Gastrocnemius medialis (tissue), 4 donors: ENCODE measurements around the gene POU2F2. TPM values are rescaled to one million over a fixed set of nuclear protein-coding genes. Genes with fewer than 3 reads are reported as not detected.
A peak's percentile ranks its signal among the peaks of the same experiment; 100 is the strongest.

Experiments
- ATAC-seq, 2 donors: fragments of 150-250 bp; one replicate each; pipeline ENCODE4 v1.9.1; 2016
- DNase-seq, 2 donors: peaks; one replicate each; pipeline ENCODE4 v3.0.0-alpha.2; 2019
- H3K27ac ChIP-seq, 4 donors: fragments of 200-600 bp; sonication (generic); 1 replicate in 1 of 4; 2 replicates in 3 of 4; pipeline ENCODE4 v1.5.1; 2016 to 2018; ENCODE audit warnings: mild to moderate bottlenecking in 2 of 4, moderate library complexity in 1 of 4
- H3K27me3 ChIP-seq, 3 donors: fragments of 200-600 bp; sonication (generic) in 2 of 3; 1 replicate in 1 of 3; 2 replicates in 2 of 3; pipeline versions ENCODE4 v1.5.1 to v1.6.0; 2016 to 2019; ENCODE audit warnings: mild to moderate bottlenecking in 1 of 3, moderate library complexity in 1 of 3
- H3K36me3 ChIP-seq, 2 donors: fragments of 200-600 bp; sonication (generic) in 1 of 2; one replicate each; pipeline ENCODE4 v1.5.1; 2017 to 2018
- H3K4me1 ChIP-seq, 2 donors: fragments of 200-600 bp; sonication (generic) in 1 of 2; one replicate each; pipeline ENCODE4 v1.5.1; 2016 to 2017; ENCODE audit warnings: mild to moderate bottlenecking in 2 of 2
- H3K4me3 ChIP-seq, 4 donors: fragments of 200-600 bp; sonication (generic) in 3 of 4; 1 replicate in 1 of 4; 2 replicates in 3 of 4; pipeline ENCODE4 v1.5.1; 2016 to 2019; ENCODE audit warnings: mild to moderate bottlenecking in 2 of 4
- H3K9me3 ChIP-seq, 3 donors: fragments of 200-600 bp; sonication (generic) in 2 of 3; 1 replicate in 1 of 3; 2 replicates in 2 of 3; pipeline ENCODE4 v1.5.1; 2016 to 2019
- POLR2A ChIP-seq, 2 donors: fragments of 450-650 bp; IDR thresholded peaks; one replicate each; pipeline ENCODE4 v1.6.1; 2017; ENCODE audit warnings: antibody characterized with exemption in 2 of 2, mild to moderate bottlenecking in 2 of 2, moderate library complexity in 2 of 2
- in situ Hi-C, 4 donors: fragments of 200-750 bp; cut with MboI; loops; one replicate each; pipeline versions ENCODE4 v1.15.0 to v1.8.0; 2017; ENCODE audit warnings: low sequenced_read_pairs in 4 of 4
- intact Hi-C: fragments of 100-400 bp; cut with DNase I; formaldehyde crosslinking; loops from one replicate; pipeline ENCODE4 v1.15.1; 2023; ENCODE audit warnings: low total_unique reads
- total RNA-seq, 4 donors: library from RNA; depleted of rRNA; stranded (reverse); fragments of >200 nt; gene quantifications; one replicate each; pipeline versions ENCODE4 v1.1.0 to v1.2.3, GENCODE V29; 2016
- TF ChIP-seq, protein P1 (sequence below), 5 experiments: fragments of 450-650 bp in 3 of 5; fragments of 200-600 bp in 2 of 5; sonication (generic) in 2 of 5; IDR thresholded peaks in 4 of 5; conservative IDR thresholded peaks in 1 of 5; 1 replicate in 4 of 5; 2 replicates in 1 of 5; pipeline ENCODE4 v1.5.1; 2016 to 2019; ENCODE audit warnings: antibody characterized with exemption in 5 of 5, mild to moderate bottlenecking in 3 of 5, moderate library complexity in 3 of 5

The POU2F2 gene
- total RNA-seq, 4 donors from 2014 or later: 0.26 to 1.7 (median 1.6) TPM; not detected in 1

DNA sequence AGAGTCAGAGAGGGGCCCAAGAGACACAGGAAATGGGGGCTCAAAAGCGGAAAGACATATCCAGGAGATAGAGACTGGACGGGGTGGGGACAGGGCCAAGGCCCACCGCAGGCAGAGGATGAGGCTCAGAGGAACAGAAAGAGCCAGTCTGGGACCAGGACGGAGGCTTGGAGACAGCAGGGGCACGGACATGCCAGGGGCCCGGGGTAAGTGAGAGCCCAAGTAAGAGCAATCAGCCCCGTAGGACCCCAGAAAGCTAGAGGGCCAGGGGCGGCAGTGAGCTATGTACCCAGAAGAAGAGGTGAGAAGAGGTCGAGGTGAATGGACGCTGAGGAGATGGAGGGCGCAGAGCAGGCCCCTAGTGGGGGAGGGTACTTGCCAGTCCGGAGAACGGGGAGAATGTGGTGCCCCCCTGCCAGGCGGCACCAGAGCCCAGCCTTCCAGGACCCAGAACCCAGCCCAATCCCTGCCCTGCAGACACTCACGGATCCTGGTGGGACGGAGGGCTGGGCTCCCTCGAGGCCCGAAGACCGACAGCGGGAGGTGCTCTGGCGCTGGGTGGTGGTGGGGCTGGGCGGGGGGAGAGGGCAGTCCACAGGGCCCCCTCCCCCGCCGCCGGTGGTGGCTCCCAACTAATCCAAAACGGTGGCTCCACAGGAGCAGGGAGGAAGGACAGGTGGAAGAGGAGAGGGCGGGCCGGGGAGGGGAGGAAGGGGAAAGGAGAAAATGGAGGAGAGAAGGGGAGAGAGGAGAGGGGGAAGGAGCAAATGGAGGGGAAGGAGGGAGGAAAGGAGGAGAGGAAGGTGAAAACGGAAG, 63.3 kb downstream of the POU2F2 start:
- Histone ChIP-seq H3K27ac (no peak overlapping the region), H3K4me1 (no peaks in the 10 kb centered on the region), H3K27me3 (peaks cover 21 to 33% (median 30%) of the 10 kb centered on the region in 3 donors), H3K4me3 (peak overlapping the region in 2 of 4 donors; percentile 13 to 21), H3K36me3 (no peaks in the 10 kb centered on the region), H3K9me3 (no peaks in the 10 kb centered on the region)
- TF ChIP-seq POLR2A (IDR thresholded peaks at IDR 0.05): no peak
- TF ChIP-seq, protein P1, sequence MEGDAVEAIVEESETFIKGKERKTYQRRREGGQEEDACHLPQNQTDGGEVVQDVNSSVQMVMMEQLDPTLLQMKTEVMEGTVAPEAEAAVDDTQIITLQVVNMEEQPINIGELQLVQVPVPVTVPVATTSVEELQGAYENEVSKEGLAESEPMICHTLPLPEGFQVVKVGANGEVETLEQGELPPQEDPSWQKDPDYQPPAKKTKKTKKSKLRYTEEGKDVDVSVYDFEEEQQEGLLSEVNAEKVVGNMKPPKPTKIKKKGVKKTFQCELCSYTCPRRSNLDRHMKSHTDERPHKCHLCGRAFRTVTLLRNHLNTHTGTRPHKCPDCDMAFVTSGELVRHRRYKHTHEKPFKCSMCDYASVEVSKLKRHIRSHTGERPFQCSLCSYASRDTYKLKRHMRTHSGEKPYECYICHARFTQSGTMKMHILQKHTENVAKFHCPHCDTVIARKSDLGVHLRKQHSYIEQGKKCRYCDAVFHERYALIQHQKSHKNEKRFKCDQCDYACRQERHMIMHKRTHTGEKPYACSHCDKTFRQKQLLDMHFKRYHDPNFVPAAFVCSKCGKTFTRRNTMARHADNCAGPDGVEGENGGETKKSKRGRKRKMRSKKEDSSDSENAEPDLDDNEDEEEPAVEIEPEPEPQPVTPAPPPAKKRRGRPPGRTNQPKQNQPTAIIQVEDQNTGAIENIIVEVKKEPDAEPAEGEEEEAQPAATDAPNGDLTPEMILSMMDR (IDR thresholded peaks at IDR 0.05 in 4 of 5, conservative IDR thresholded peaks at IDR 0.05 in 1 of 5): no peak
- ATAC-seq: no peak
- intact Hi-C loops: no loop called here
- no peak for DNase-seq
- in situ Hi-C loops: no loop called here

DNA sequence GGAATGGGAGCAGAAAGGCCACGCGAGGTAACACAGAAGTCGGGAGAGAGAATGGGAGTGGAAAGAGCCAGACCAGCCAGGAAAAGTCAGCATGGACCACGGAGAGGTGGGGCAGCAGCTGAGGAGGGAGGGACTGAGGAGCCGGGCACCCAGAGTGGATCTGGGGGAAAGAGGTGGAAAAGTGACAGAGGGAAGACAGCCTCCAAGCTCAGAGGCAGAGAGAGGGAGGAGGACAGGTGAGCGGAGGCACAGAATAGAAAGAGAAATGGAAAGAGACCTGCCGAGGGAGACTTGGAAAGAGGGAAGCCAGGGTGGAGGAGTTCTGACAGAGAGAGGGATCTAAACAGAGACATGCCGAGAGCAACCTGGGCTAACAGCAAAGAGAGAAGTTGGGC, 63.9 kb downstream of the POU2F2 start:
- Histone ChIP-seq H3K9me3 (no peaks in the 10 kb centered on the region), H3K4me1 (no peaks in the 10 kb centered on the region), H3K36me3 (no peaks in the 10 kb centered on the region), H3K27ac (no peak overlapping the region), H3K4me3 (no peak overlapping the region), H3K27me3 (peaks cover 21 to 33% (median 30%) of the 10 kb centered on the region in 3 donors)
- ATAC-seq: no peak
- TF ChIP-seq, protein P1 (IDR thresholded peaks at IDR 0.05 in 4 of 5, conservative IDR thresholded peaks at IDR 0.05 in 1 of 5): no peak
- no peak for TF ChIP-seq POLR2A (IDR thresholded peaks at IDR 0.05)
- intact Hi-C loops: no loop called here
- in situ Hi-C loops: no loop called here
- no peak for DNase-seq

DNA sequence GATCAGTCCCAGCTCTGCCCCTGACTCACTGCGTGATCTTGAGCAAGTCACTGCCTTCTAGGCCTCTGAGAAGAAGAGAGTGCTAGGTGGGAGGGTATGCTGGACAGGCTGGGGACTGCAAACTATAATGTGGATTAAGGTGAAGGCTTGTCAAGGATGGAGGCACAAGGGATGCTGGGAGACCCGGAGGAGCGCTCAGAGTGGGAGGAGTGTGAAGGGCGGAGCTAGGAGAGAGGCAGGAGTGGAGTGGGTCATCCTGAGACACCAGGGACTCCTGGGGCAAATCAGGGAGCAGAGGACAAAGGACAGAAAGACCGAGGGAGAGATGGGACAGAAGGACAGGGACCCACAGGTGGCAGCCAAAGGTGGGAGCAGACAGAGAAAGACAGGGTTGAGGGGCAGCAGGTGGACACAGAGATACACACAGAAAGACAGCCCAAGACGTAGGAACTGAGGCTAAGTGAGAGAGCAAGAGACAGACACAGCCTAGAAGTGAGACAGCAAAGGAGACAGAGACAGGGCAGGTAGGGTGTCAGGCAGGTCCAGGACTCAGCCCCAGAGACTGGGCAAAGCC, 64.8 kb downstream of the POU2F2 start:
- Histone ChIP-seq H3K4me3 (no peak overlapping the region), H3K27me3 (peaks cover 21 to 33% (median 30%) of the 10 kb centered on the region in 3 donors), H3K9me3 (no peaks in the 10 kb centered on the region), H3K36me3 (no peaks in the 10 kb centered on the region), H3K4me1 (no peaks in the 10 kb centered on the region), H3K27ac (no peak overlapping the region)
- in situ Hi-C loops: no loop called here
- ATAC-seq (no peak), DNase-seq (no peak)
- no peak for TF ChIP-seq POLR2A (IDR thresholded peaks at IDR 0.05)
- TF ChIP-seq, protein P1 (IDR thresholded peaks at IDR 0.05 in 4 of 5, conservative IDR thresholded peaks at IDR 0.05 in 1 of 5): no peak
- intact Hi-C loops: no loop called here

DNA sequence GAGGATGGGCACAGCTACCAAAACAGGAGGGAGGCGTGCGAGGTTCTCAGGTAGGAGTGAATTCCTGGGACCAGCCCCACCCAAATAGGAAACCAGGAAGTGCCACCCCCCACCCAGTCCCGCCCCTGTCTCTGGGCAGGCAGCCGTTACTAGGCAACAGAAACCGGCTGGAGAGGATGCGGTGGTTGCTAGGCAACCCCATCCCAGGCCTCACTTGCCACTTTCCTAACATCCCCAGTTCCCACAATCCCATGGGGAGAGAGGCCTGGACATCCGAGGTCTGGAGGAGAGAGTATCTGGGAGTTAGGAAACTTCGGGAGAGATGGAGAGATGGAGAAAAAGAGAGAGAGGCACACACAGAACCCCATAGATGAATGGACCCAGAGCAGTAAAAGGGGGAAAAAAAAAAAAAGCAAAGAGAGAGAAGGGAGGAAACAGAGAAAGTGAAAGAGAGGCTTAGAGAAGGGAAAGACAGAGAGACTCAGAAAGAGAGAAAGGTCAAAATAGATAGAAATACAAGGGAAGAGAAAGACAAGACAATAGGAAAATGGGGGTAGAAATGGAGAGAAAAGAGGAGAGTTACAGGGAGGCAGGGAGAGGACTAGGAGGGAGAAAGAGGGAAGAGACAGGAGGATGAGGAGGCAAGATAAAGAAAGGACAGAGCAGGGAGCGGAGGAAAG, 66.0 kb downstream of the POU2F2 start:
- H3K4me1 ChIP-seq: no peaks in the 10 kb centered on the region
- TF ChIP-seq, protein P1 (IDR thresholded peaks at IDR 0.05 in 4 of 5, conservative IDR thresholded peaks at IDR 0.05 in 1 of 5): no peak
- no peak for TF ChIP-seq POLR2A (IDR thresholded peaks at IDR 0.05)
- in situ Hi-C loops: no loop called here
- intact Hi-C loops: no loop called here
- no peak overlapping the region for H3K27ac ChIP-seq
- H3K36me3 ChIP-seq: no peaks in the 10 kb centered on the region
- DNase-seq (no peak), ATAC-seq (no peak)
- H3K27me3 ChIP-seq: peaks cover 21 to 33% (median 30%) of the 10 kb centered on the region in 3 donors
- H3K9me3 ChIP-seq: no peaks in the 10 kb centered on the region
- no peak overlapping the region for H3K4me3 ChIP-seq
